Pons (tissue), 1 donor: ENCODE results near the gene AAK1.
"Not testable (repeated sequence)": the region's sequence is repeated elsewhere in the genome, so short reads cannot be mapped to it uniquely, and the experiment has no call there.

Experiments
- DNase-seq: peaks from one replicate; pipeline ENCODE4 v3.0.0-alpha.2; 2016; ENCODE audit warnings: low spot score

Gene AAK1

GRCh38 chr2:69450735-69451416 lies 192.7 kb downstream of the AAK1 start:
- DNase-seq = no peak

- no peak for DNase-seq
These were observed 193.6 kb downstream of the AAK1 start for GRCh38 chr2:69449906-69450305.

DNA sequence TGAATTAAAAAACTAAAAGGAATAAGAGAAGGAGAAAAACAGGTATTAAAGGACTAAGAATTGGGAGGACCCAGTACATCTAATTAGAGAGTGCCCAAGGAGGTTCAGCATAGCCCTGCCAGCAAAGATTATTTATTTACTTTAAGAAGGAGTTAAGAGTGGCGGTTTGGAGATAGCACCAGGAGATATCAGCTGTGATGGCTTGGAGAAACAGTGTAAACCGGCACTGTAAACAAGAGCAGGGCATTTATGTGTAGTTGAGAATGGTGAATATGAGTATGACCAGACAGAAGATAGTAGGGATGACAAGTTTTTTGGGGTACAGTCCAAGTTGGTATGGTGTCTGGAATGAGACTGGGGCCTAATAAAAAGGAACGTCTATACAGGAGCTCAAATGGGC lies 199.9 kb downstream of the AAK1 start:
- DNase-seq = not testable (repeated sequence)

- DNase-seq = not testable (repeated sequence)
These were observed 204.0 kb downstream of the AAK1 start for GRCh38 chr2:69439499-69439898.

GRCh38 chr2:69438580-69438979 lies 205.0 kb downstream of the AAK1 start:
- DNase-seq = no peak

GRCh38 chr2:69437751-69438154 lies 205.8 kb downstream of the AAK1 start:
- peak; percentile 84 for DNase-seq

DNA sequence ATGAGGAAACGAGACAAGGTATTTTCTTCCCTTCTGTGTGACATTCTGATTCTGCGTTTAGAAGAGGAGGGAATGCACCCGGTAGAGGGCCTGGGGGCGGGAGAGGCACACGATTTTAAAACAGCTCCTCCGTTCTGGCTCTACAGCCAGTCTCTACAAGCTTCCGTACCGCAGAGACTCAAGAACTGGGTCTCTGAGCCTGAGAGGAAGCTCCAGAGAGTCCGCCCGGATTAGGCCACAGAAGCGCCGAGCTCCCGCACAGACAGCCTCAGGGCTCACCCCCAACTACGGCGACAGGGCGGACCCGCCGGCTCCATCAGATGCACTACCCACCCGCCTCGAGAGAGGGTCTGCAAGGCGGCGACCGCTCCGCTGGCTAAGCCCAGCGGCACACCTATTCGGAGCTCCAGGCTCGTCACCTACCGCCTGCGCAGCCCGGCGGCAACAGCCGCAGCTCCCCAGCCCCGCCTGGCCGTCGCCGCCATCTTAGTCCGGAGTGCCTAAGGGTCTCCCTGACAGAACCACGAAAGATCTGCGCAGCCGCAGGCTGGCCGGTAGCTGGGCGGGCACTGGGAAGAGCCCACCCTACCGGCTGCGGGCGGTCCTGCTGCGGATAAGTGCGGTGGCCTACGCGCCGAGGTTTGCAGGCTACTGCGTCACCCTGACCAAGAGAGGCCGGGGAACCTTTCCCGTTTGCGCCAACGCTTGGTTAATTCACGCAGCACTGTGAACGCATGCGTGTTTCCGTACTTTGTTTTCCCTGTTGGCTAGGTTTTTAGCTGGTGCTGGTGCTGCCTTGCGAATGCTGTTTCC lies 206.4 kb downstream of the AAK1 start, which contains the start of gene NFU1:
Gene NFU1, minus strand, starts transcription at position 498 of the 813 bp plus-strand sequence. Its CDS starts 13 bp downstream, at position 485.
- DNase-seq = peak; percentile 94

DNA sequence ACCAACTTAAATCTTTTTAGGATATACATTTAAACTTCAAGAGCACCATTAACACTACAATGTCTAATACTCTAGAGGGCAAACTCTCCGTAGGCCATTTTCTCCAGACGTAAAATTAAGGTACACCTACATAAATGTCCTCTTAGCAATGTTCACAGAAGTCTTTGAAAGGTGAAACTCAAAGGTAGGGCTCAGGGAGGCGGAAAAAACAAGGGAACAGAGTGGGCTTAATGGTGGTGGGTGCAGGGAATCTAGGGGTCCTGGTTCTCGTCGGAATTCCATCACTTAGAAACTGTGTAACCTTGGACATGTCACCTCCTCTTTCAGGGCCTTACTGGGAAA lies 207.0 kb downstream of the AAK1 start:
- no peak for DNase-seq

GRCh38 chr2:69434753-69435152 lies 208.8 kb downstream of the AAK1 start:
- DNase-seq = no peak

DNA sequence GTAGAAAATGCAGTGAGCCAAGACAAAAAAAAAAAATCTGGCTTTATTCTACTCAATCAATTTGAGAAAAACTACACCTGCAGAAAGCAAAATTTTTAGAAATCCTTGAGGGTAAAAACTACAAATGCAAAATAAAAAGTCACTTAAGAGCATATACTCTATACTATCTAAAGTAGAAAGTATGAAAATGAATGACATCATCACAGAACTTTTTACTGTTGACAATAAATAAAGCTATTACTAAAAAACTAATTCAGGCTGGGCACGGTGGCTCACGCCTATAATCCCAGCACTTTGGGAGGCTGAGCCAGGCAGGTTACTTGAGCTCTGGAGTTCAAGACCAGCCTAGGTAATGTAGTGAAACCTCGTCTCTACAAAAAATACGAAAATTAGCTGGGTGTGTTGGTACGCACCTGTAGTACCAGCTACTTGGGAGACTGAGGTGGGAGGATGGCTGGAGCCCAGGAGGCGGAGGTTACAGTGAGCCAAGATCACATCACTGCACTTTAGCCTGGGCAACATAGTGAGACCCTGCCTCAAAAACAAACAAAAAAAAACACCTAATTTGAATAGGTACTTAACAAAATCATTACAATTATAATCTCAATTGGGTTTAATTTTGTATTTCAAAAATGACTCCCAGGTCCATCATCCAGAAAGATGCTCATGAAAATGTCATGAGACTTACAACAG lies 213.9 kb downstream of the AAK1 start:
- no peak for DNase-seq

- DNase-seq = no peak
These were observed 214.6 kb downstream of the AAK1 start for GRCh38 chr2:69428981-69429380.

DNA sequence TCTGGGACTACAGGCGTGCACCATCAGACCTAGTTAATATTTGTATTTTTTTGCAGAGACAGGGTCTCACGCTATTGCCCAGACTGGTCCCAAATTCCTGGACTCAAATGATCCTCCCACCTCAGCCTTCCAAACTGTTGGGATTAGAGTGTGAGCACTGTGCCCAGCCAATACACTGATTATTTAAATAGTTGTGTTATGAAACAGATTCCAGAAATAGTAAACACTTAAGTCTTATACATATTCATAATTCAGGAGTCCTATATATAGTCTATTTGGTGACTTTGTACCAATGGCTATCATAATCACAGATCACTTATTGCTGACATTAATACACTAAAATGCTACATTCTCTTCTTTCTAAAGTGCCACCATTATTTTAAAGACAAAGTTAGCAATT lies 219.1 kb downstream of the AAK1 start:
- DNase-seq = no peak

GRCh38 chr2:69422198-69422597 lies 221.3 kb downstream of the AAK1 start:
- DNase-seq = no peak

- DNase-seq = not testable (repeated sequence)
These were observed 224.4 kb downstream of the AAK1 start for GRCh38 chr2:69419111-69419510.

GRCh38 chr2:69416147-69416546 lies 227.4 kb downstream of the AAK1 start:
- no peak for DNase-seq
